T47D (cell line): ENCODE results near the gene EPN2.
"Not testable (repeated sequence)": the region's sequence is repeated elsewhere in the genome, so short reads cannot be mapped to it uniquely, and the experiment has no call there.

ENCODE experiments used
- DNase-seq, 2 experiments: peaks; one replicate each; pipeline versions ENCODE4 v3.0.0 to v3.0.0-alpha.2; 2011 to 2012; ENCODE audit warnings: low read depth in 1 of 2, low spot score in 1 of 2
- in situ Hi-C: cut with HindIII; loops from 2 replicates; pipeline ENCODE4 v1.10.0; 2016; ENCODE audit warnings: low sequenced_read_pairs, low pct_unique_long_range_greater_than_20kb

The EPN2 gene

GRCh38 chr17:19237139-19237388 lies at the start of gene EPN2:
Gene EPN2 (plus strand): TSS chr17:19237366. CDS start chr17:19283120, 45,754 bp downstream.
- in situ Hi-C loops = not testable (repeated sequence)
- peak in 1 of 2 experiments; percentile 70 for DNase-seq

- in situ Hi-C loops = not testable (repeated sequence)
Observed at GRCh38 chr17:19187883-19188869, 49.0 kb upstream of the EPN2 start.

GRCh38 chr17:19188870-19189708 lies 48.1 kb upstream of the EPN2 start:
- DNase-seq, in situ Hi-C loops: not testable (repeated sequence)

More at GRCh38 chr17:19187883-19188869, 49.0 kb upstream of the EPN2 start:
- DNase-seq = not testable (repeated sequence)

- in situ Hi-C loops, DNase-seq: not testable (repeated sequence)
Observed at GRCh38 chr17:19189781-19190405, 47.3 kb upstream of the EPN2 start.

- in situ Hi-C loops = not testable (repeated sequence)
Observed at GRCh38 chr17:19196382-19197204, 40.6 kb upstream of the EPN2 start.

GRCh38 chr17:19202448-19202847 lies 34.7 kb upstream of the EPN2 start:
- in situ Hi-C loops, DNase-seq: not testable (repeated sequence)

More at GRCh38 chr17:19196382-19197204, 40.6 kb upstream of the EPN2 start:
- not testable (repeated sequence) for DNase-seq

GRCh38 chr17:19203429-19203828 lies 33.7 kb upstream of the EPN2 start:
- DNase-seq, in situ Hi-C loops: not testable (repeated sequence)

GRCh38 chr17:19215074-19215860 lies 21.9 kb upstream of the EPN2 start:
- in situ Hi-C loops, DNase-seq: not testable (repeated sequence)

- in situ Hi-C loops, DNase-seq: not testable (repeated sequence)
Observed at GRCh38 chr17:19216148-19216926, 20.8 kb upstream of the EPN2 start.

GRCh38 chr17:19218914-19219313 lies 18.3 kb upstream of the EPN2 start:
- in situ Hi-C loops, DNase-seq: not testable (repeated sequence)

GRCh38 chr17:19219384-19219783 lies 17.8 kb upstream of the EPN2 start:
- DNase-seq, in situ Hi-C loops: not testable (repeated sequence)

GRCh38 chr17:19220195-19220594 lies 17.0 kb upstream of the EPN2 start:
- DNase-seq, in situ Hi-C loops: not testable (repeated sequence)

- in situ Hi-C loops, DNase-seq: not testable (repeated sequence)
Observed at GRCh38 chr17:19226610-19227588, 10.3 kb upstream of the EPN2 start.

GRCh38 chr17:19234676-19235075 lies 2.5 kb upstream of the EPN2 start:
- DNase-seq, in situ Hi-C loops: not testable (repeated sequence)
